Measurements from ENCODE around the gene DNHD1.

DNHD1 gene

GRCh38 chr11:6531267-6531752, 34.2 kb downstream of the DNHD1 start:
- DNase-seq: peak; percentile 42

GRCh38 chr11:6538456-6538855, 41.4 kb downstream of the DNHD1 start:
- no peak for DNase-seq

DNA sequence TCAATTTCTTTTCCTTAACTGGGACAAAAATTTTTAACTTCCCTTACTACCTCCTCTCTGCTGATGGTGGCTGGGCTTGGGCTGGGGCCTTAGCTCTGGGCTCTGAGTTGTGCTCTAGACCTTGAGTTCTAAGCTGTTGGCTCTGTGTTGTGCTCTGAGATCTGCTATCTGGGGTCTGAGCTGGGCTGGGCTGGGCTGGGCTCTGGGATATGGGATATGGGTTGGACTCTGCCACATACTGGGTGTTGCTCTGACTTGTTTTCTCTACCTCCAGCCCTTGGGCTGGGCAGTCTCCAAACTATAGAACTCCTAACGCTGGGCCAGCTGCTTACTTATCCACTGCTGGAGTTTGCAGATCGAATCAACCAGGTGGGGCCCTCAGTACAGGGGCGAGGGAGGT, 41.9 kb downstream of the DNHD1 start:
- no peak for DNase-seq

DNA sequence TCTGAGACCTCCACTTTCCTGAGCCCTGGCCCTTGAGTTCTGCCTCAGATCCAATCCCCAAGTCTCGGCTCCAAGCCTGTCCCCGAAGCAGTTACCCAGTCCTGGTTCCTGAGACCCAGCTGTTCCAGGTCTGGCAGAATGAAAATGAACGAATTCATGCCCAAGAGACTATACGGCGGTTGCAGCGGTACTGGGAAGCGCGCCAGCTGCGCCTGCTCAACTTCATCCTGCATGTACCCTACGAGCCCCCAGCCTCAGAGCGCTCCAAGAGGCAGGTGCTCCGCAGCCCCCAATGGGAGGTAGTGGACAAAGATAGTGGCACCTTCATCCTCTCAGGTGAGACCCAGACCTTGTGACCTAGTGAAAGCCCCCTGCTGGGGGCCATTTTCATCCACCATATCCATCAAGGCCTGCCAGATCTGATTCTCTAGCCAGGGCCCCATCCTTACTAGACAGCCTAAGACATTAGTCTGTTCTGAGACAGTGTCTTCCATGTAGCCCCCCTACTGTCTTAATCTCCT, 42.7 kb downstream of the DNHD1 start:
- DNase-seq: no peak

DNA sequence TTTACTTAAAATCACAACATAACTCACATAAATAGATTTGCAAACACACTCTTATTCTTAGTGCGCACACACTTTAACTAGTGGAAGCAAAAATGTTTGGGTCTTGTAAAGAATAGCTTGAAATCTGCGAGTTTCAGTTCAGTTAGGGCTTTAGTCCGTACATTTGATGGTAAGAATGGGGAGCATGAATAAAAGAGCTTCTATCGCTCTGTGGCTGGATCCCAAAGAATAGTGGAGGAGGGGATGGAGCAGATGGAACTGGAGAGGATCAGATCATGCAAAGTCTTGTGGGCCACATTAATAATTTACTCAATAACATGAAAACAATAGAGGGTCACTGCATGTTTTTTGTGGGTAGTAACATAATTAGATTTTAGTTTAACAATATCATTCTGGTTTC, 44.3 kb downstream of the DNHD1 start:
- DNase-seq: no peak

- no peak for DNase-seq
These were observed 45.6 kb downstream of the DNHD1 start for GRCh38 chr11:6542727-6543126.

GRCh38 chr11:6544921-6545850, 48.1 kb downstream of the DNHD1 start:
- DNase-seq: no peak

GRCh38 chr11:6545917-6546605, 49.0 kb downstream of the DNHD1 start:
- no peak for DNase-seq

DNA sequence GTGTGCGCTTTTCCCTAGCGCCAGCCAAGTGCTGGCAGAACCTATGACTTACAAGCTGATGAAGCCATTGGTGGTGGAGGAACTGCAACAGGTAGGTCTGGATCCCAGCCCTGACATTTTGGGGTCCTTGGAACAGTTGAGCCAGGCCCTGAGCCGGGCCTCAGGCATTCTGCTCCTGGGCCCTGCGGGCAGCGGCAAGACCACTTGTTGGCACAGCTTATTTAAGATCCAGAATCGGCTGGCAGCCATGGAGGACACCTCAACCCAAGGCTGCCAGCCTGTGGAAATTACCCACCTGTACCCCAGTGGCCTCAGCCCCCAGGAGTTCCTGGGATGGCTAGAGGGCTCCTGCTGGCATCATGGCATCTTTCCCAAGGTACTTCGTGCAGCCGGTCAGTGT, 49.7 kb downstream of the DNHD1 start:
- DNase-seq: no peak

GRCh38 chr11:6547177-6547576, 50.1 kb downstream of the DNHD1 start:
- no peak for DNase-seq

GRCh38 chr11:6548121-6548520, 51.0 kb downstream of the DNHD1 start:
- no peak for DNase-seq

DNA sequence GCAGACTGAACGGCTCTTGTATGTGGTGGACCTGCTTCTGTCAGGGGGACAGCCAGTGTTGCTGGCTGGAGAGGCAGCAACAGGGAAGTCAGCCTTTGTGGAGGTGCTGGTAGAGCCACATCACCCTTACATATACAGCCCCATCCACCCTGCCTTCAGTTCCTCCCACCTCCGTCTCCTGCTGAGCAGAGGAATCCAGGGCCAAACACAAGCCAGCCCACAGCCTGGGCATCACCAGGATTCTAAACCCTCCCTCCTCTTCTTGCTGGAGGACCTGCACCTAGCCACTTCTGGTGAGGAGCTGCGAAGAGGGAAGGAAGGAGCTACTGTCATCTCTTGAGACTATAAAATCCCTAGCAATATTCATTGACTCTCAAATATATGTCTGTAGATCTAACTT, 51.6 kb downstream of the DNHD1 start:
- DNase-seq: no peak

- DNase-seq: no peak
These were observed 56.6 kb downstream of the DNHD1 start for GRCh38 chr11:6553634-6554033.

- DNase-seq: no peak
These were observed 58.0 kb downstream of the DNHD1 start for GRCh38 chr11:6554828-6555706.

GRCh38 chr11:6556139-6556949, 59.3 kb downstream of the DNHD1 start:
- DNase-seq: no peak

DNA sequence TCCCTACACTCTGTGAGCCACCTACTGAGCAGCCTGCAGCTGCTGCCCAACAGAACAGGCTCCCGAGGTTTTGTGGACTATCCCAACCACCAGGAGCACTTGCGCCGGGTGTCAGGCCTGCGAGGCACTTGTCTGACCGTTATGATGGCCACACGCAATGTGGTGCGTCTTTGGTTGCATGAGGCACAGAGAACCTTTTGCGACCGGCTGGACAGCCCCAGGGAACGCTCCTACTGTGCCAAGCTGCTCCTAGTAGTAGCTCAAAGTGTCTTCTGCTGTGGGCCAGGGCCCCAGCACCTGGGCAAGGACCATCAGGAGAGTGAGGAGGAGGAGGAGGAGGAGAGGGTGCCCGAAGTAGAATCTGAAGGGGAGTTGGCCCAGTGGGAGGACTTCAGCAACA, 60.0 kb downstream of the DNHD1 start:
- DNase-seq: no peak

DNA sequence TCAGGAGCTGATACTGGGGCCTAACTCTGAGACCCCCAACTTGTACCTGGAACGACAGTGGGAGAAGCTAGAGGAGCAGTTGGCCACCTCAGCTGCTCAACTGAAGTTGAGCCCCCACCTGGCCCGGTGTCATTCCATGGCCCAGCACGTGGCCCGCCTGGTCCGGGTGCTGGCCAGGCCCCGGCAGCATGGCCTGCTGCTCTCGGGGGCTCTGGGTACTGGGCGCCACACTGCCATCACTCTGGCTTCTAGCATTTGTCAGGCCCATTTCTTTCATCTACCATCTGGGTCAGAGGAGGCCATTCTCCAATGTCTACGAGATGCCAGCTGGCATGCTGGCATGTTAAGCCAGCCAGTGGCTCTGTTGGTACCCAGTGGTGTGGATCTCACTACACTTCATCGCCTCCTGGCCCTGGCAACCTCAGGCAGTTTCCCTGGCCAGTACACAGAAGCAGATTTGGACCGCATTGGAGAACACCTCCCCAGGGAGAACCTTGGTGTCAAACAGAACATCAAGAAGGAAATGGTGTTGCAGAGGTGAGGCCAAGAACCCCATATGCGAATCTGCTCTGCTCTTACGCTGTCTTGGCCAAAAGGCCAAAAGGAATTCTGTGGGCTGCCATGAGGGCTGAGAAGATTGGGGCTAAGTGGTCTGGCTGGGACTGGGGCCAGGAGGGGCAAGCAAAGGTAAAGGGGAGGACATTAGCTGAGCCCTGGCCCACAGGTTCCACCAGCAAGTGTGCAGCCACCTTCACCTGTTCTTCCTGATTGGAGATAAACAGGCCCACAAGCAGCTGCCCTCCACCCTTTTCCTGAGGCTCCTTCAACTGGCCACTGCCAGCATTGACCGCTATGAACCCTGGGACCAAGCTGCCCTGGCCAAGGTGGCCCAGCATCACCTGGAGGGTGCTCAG, 60.9 kb downstream of the DNHD1 start:
- no peak for DNase-seq

DNA sequence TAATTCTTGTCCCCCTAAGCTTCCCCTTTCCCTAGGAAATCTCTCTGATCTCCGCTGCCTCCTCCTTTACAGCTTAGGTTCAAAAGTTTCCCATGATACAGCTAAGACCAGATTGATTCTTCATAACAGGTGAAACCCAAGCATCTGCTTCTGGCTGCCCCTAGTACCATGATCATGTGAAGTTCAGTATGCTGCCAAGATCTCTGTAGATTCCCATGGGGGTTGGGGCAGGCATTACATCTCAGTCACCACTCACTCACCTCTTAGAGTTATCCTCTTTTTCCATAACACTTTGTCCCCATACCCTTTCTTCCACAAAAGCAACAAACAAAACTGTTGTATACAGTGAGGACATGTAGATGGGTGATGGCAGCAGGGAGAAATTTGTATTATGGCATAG, 62.3 kb downstream of the DNHD1 start:
- DNase-seq: no peak

DNA sequence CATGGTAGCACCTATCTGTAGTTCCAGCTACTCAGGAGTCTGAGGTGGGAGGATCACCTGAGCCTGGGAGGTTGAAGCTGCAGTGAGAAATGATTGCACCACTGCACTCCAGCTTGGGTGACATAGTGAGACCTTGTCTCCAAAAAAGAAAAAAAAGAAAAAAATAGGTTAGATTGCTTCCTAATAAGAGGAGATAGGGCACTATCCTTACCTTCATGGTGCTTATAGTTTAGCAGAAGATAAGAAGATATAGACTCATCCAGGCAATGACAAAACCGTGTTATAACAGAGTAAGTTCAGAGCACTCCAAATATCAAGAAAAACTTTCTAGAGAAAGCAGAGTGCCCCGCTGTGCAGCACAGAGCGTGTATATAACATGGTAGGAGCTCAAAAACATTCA, 64.2 kb downstream of the DNHD1 start:
- DNase-seq: no peak

- DNase-seq: no peak
These were observed 66.1 kb downstream of the DNHD1 start for GRCh38 chr11:6563121-6563619.

GRCh38 chr11:6563667-6564066, 66.6 kb downstream of the DNHD1 start:
- no peak for DNase-seq
